TTC549 (cell line): ENCODE measurements around the gene P2RY12.

Experiments used
- FAIRE-seq: peaks from 2 replicates; lab custom pipeline; 2012; peaks lifted over from hg19 to GRCh38; lab: Jason Lieb, UNC

Gene P2RY12

DNA sequence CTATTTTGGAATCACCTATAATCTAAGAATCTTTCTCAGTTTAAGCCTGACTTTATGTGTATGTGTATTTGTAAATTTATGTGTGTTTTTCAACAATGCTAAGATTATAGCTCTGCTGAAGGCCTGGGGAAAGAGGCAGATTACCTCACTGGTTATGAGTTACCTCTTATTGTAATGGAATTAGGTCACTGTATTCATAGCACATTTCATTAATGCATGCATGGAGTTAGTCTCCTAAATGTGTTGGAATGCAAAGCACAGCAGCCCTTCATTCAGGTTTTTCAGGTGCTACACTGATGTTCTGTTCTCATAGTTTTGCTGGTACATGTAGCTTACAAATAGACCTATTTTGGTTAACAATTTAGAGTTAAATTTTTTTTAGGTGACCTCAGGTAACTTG lies 77.4 kb downstream of the P2RY12 start:
- FAIRE-seq, result no peak

DNA sequence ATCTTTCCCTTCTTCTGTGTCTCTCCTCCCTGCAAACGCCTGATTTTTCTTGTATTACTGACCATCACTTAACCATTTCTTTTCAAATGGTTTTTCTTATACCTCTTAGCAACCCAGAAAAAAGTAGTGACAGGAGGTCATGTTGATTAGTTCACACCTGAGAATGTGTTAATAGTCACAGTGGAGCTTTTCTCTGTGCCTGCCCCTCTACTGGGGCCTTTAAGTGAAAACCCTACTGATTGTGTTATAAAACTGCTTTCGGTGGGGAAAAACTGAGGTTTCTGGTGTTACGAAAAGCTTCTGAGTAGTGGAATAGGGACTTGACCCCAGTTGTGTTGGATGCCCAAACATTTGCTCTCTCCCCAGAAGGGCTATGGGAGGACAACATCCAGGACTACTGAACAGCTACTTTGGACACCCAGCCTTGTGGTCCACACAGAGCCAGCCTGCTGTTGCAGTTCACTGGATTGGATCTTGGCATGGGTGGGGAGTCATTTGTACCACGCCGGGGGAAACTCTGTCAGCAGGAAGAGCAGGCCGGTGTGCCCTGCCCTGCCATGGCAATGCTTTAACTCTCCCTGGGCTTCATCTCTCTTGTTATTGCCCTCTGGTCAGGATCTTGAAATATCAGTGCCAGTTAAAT lies 78.3 kb downstream of the P2RY12 start:
- no peak for FAIRE-seq

DNA sequence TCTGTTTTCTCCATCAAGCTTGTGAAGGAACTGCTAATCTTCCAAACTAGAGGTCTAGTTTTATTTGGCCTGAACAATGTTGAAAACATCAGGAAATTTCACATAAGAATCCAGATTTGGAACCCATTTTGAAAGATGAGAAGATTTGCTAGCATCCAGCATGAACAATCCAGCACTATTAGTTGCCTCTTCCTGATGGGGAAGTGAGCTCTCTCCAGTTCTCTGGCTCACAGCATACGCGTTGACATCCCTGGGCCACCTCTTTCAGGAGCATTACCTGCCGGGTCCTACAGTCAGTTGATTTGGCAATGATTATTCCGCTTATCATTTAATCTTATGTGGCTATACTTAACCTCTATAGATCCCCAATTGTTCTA lies 78.8 kb downstream of the P2RY12 start:
- no peak for FAIRE-seq

DNA sequence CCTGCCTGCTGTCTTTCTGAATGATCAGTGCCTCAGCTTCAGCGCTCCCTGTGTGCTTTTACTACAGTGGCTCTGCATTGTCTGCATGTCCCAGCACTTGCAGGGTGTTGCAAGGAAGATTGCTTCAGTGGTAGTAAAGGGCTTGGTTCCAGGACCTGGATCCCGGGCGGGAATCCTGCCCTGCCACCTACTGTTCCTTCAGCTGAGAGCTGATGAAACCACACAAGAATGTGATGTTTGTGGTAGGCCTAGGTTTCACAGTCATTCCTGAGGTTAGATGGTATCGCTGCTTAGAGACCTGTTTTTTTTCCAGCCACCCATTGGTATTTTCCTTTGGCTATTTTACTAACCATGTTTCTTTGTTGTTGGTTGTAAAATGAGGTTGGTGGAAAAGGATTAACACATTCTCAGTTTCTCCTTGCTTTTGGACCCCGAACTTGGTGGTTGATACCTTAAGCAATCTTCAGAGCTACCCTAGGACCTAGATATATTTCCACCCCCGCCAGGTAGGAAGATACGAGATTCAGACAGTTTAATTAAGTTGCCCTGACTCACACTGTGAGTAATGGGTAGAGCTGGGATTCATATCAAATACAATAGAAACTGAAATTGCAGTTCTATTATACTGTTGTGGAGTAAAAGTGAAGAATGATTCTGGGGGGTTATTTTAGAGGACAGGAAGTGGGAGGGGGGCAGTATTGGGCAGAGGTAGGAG lies 79.3 kb downstream of the P2RY12 start:
- FAIRE-seq, result no peak

DNA sequence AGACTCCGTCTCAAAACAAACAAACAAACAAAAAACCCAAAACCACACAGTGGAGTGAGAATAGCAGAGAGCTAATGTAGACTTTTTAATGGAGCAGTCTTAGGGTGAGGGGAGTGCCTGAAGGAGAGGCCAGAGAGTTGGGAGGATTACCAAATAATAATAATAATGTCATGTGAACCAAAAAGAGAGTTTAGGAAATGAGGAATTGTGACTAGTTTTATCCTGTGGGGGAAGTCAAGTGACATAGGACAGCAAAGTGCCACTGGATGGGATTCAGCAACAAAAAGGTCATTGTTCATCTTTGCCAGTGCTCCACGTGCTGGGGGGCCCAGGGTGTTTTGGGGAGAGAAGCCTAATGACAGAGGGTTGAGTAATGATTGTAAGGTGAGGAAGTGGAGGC lies 80.8 kb downstream of the P2RY12 start:
- FAIRE-seq, result no peak

DNA sequence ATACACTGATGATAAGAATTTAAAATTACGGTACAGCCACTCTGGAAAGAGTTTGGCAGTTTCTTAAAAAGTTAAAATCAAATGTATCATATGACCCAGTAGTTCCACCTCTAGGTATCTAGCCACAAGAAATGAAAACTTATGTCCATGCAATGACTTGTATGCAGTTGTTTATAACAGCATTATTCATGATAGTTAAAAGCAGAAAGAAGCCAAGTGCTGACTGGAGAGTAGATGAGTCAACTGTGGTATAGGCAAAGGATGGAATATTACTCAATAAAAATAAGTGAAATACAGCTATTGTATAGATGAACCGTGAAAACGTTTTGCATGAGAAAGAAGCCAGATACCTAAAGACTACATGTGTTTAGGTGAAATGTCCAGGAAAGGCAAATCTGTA lies 82.8 kb downstream of the P2RY12 start:
- no peak for FAIRE-seq

DNA sequence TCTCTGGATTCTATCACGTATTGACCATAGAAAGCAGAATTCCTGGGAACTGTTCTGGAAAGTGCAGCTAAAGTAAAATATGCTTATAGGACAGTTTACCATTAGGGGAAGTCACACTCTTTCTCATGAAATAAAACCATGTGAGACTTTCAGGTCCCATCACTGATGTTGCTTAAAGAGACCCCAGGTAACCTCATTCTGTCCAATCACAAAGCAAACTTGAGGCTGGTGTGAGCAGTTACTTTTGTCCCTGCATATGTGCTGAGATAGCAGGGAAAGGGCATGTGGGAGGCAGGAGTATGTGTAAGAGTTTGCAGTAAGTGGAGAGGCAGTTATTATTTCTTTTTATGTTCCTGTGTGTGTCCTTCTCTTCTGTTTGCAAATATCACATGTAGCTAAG lies 84.0 kb downstream of the P2RY12 start:
- no peak for FAIRE-seq

DNA sequence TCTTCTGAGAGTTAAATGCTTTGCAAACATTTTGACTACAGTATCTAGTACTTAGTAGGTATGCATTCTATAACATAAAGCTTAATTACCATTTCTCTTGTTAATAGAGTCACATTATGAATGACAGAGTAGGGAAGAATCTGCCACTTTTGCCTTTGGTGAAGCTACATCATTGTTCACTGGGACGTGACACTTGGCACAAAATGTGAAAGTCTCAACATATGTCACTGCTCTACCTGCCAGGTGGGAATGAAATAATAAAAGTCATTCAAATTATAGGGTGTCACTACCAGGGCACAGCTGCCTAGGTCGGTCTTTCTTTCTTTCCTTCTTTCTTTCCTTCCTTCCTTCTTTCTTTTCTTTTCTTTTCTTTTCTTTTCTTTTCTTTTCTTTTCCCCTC lies 85.5 kb downstream of the P2RY12 start:
- FAIRE-seq, result no peak

DNA sequence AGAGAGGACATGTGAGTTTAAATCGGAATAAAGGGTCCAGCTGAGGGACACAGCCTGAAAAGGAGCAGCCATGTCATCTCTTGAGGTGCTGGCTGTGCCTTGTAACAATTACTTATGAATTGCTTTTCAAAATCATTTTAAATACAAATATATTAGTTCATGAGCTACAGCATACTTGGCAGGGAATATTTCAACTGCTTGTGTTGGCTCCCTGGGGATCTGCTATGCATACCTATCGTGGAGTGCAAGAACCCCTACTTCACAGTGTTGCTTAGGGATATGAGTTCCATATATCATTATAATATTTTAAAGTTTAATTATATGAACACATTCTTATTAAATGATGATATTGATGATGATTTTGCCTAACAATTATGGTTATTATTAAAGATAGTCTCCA lies 87.1 kb downstream of the P2RY12 start:
- no peak for FAIRE-seq

DNA sequence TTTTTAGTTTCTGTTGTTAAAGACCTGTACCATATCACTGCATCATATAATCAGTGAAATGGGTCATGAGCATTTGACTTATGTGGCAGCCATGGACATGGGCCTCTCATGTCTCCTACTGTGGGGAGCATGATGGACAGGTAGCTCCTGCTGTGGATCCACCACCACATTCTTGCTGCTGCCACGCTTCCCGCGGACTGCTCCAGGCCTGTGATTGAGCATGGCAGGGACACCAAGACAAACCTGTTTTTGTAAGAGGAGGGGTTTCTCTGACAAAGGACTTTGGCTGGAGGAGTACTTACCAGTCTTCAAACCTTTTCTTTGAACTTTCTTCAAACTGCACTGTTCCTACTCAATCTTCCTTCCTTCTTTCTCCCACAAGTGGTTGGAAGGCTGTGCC lies 88.3 kb downstream of the P2RY12 start:
- FAIRE-seq, result no peak

DNA sequence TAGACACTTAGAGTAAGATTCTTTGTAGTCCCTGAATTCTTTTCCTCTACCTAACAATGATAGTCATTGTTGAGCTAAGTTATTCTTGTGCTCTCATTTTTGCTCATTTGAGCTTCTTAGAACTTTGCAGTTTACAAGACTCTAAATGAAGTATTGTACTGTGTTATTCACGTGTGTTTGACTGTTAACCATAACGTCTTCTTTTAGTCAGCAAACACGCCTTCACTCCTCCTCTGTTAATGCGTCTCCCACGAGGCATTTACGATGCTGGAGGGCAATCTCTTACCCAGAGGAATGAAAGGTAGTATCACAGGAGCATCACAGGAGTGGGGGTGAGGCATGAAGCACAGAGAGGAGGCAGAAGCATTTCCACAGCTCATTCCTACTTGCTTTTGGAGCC lies 91.4 kb downstream of the P2RY12 start:
- FAIRE-seq, result no peak

DNA sequence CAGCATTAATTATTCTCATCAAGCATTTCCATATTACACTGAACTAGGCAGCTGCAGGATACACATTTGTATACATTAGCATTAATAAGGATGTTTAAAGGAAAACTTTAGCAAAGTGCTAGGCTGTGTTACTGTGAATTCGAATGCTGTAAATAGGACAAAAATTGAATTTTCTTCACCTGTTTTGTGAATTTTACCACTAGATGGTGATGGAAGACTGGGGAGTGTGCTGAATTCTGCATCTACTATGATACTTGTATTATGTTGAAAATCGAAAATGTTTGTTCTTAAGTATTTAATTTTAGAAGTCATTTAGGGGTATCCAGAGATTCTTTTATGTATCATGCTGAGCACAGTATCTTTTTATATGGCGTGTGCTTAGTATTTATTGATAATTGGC lies 93.9 kb downstream of the P2RY12 start:
- no peak for FAIRE-seq

DNA sequence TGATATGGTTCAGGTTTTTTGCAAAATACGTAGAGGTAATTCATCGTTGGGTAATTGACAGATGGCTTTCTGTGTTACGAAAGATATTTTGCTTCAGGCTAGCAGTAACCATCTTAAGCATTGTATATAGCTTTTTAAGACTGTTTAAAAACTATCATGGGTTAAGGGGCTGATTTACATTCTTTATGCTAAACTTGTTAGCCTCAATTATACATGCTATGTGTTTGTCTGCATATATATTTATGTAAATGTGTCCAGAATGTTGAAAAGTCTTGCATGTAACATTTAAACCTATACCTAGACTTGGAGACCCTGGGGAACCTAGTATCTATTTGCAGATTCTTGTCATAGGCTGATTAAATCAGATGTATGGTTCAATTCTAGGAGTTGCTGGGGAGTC lies 95.1 kb downstream of the P2RY12 start:
- FAIRE-seq, result no peak
